ENCODE data around the gene SLC25A21. TPM values are rescaled to one million over a fixed set of nuclear protein-coding genes. Genes with fewer than 3 reads are reported as not detected.

The SLC25A21 gene
- total RNA-seq, 1 donor from 2014 or later: not detected

GRCh38 chr14:36665887-36666415, 506.5 kb downstream of the SLC25A21 start:
- intact Hi-C loops (cut with micrococcal nuclease): no loop called here

GRCh38 chr14:36664322-36665193, 507.8 kb downstream of the SLC25A21 start:
- intact Hi-C loops (cut with micrococcal nuclease): no loop called here

GRCh38 chr14:36663404-36664321, 508.7 kb downstream of the SLC25A21 start:
- intact Hi-C loops (cut with micrococcal nuclease): no loop called here

- intact Hi-C loops (cut with micrococcal nuclease): no loop called here
Measured at GRCh38 chr14:36662543-36663403, 509.6 kb downstream of the SLC25A21 start.

- intact Hi-C loops (cut with micrococcal nuclease): no loop called here
Measured at GRCh38 chr14:36662258-36662542, 510.2 kb downstream of the SLC25A21 start.

- intact Hi-C loops (cut with micrococcal nuclease): loop anchor here (2.0 kb wide), 1 partner anchor 143 kb away; no protein-coding TSS in a partner anchor
Measured at GRCh38 chr14:36661506-36662257, 510.7 kb downstream of the SLC25A21 start, which contains the start of gene PAX9. Gene PAX9, plus strand, starts transcription at chr14:36661860. Its CDS starts 230 bp downstream, at chr14:36662090.

GRCh38 chr14:36660736-36661505, 511.5 kb downstream of the SLC25A21 start:
- intact Hi-C loops (cut with micrococcal nuclease): loop anchor here (2.0 kb wide), 1 partner anchor 142 kb away; no protein-coding TSS in a partner anchor

GRCh38 chr14:36659822-36660735, 512.3 kb downstream of the SLC25A21 start:
- intact Hi-C loops (cut with micrococcal nuclease): loop anchor here (2.0 to 5.0 kb wide), 2 partner anchors 141 to 932 kb away; no protein-coding TSS in a partner anchor

- intact Hi-C loops (cut with micrococcal nuclease): loop anchor here (5.0 kb wide), 1 partner anchor 933 kb away; no protein-coding TSS in a partner anchor
Measured at GRCh38 chr14:36659010-36659821, 513.2 kb downstream of the SLC25A21 start.

GRCh38 chr14:36658123-36659009, 514.0 kb downstream of the SLC25A21 start:
- intact Hi-C loops (cut with micrococcal nuclease): loop anchor here (5.0 kb wide), 1 partner anchor 934 kb away; no protein-coding TSS in a partner anchor

- intact Hi-C loops (cut with micrococcal nuclease): loop anchor here (5.0 kb wide), 1 partner anchor 935 kb away; no protein-coding TSS in a partner anchor
Measured at GRCh38 chr14:36657399-36658122, 514.8 kb downstream of the SLC25A21 start.

- intact Hi-C loops (cut with micrococcal nuclease): loop anchor here (5.0 kb wide), 1 partner anchor 935 kb away; no protein-coding TSS in a partner anchor
Measured at GRCh38 chr14:36656687-36657398, 515.6 kb downstream of the SLC25A21 start.

- intact Hi-C loops (cut with micrococcal nuclease): loop anchor here (2.0 to 5.0 kb wide), 2 partner anchors 73 to 936 kb away; partner anchors contain the start of gene NKX2-8
Measured at GRCh38 chr14:36655963-36656686, 516.3 kb downstream of the SLC25A21 start.

GRCh38 chr14:36655571-36655962, 516.8 kb downstream of the SLC25A21 start:
- intact Hi-C loops (cut with micrococcal nuclease): loop anchor here (2.0 to 5.0 kb wide), 2 partner anchors 73 to 937 kb away; partner anchors contain the start of gene NKX2-8
